AG10803 (cell line): ENCODE measurements around the gene PKM.

ENCODE experiments used
- DNase-seq: peaks from one replicate; pipeline ENCODE4 v3.0.0; 2010; ENCODE audit warnings: low read depth
- H3K4me3 ChIP-seq: 2 replicates; pipeline ENCODE4 v1.5.1; 2011; ENCODE audit warnings: mild to moderate bottlenecking, low read length, control low read depth
- CTCF ChIP-seq: conservative IDR thresholded peaks from 2 replicates; pipeline ENCODE4 v1.5.1; 2011; ENCODE audit warnings: mild to moderate bottlenecking, low read length, control low read depth, inconsistent platforms

PKM gene

GRCh38 chr15:72227192-72227586 is 3.8 kb downstream of the PKM start:
- peak overlapping the region; percentile 26 for H3K4me3 ChIP-seq
- peak; percentile 79 for DNase-seq
- no peak for TF ChIP-seq CTCF

GRCh38 chr15:72223278-72223677 is 7.7 kb downstream of the PKM start:
- no peak overlapping the region for H3K4me3 ChIP-seq
- DNase-seq, result no peak
- TF ChIP-seq CTCF, result no peak

- no peak overlapping the region for H3K4me3 ChIP-seq
- no peak for TF ChIP-seq CTCF
- peak; percentile 64 for DNase-seq
Measured at GRCh38 chr15:72222393-72222792, 8.6 kb downstream of the PKM start.

- no peak overlapping the region for H3K4me3 ChIP-seq
- TF ChIP-seq CTCF, result no peak
- DNase-seq, result no peak
Measured at GRCh38 chr15:72220687-72221086, 10.3 kb downstream of the PKM start.

- no peak for DNase-seq
- H3K4me3 ChIP-seq, result no peak overlapping the region
- no peak for TF ChIP-seq CTCF
Measured at GRCh38 chr15:72217216-72217615, 13.8 kb downstream of the PKM start.

- no peak for TF ChIP-seq CTCF
- H3K4me3 ChIP-seq, result no peak overlapping the region
- no peak for DNase-seq
Measured at GRCh38 chr15:72216079-72216478, 14.9 kb downstream of the PKM start.

- no peak for TF ChIP-seq CTCF
Measured at GRCh38 chr15:72207558-72208085, 23.4 kb downstream of the PKM start.

More at GRCh38 chr15:72207558-72208085, 23.4 kb downstream of the PKM start:
- DNase-seq, result no peak
- H3K4me3 ChIP-seq, result no peak overlapping the region
